AG08396 (cell line): Measurements from ENCODE around the gene SERINC4.
A peak's percentile ranks its signal among the peaks of the same experiment; 100 is the strongest.

Source experiments
- DNase-seq: peaks from one replicate; pipeline ENCODE4 v3.0.0; 2012; ENCODE audit warnings: low spot score, mixed read lengths

Gene SERINC4

DNA sequence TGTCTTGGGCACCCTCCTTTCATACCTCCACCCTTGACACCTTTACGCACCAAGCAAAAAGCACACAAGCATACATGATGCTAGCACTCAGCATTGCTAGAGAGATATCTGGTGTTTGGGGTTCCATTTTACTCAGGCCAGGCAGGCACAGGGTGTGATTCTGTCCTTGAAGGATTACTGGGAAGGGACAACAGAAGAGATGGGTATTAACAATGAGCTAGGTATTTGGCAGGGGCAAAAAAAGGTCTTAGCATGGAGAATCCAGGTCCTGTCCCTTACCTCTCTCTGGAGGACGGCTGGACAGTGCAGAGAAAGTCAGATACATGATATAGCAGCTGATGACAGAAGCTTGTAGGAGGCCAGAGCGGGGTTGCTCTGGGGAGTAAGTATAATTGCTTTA, 3.5 kb downstream of the SERINC4 start:
- no peak for DNase-seq

DNA sequence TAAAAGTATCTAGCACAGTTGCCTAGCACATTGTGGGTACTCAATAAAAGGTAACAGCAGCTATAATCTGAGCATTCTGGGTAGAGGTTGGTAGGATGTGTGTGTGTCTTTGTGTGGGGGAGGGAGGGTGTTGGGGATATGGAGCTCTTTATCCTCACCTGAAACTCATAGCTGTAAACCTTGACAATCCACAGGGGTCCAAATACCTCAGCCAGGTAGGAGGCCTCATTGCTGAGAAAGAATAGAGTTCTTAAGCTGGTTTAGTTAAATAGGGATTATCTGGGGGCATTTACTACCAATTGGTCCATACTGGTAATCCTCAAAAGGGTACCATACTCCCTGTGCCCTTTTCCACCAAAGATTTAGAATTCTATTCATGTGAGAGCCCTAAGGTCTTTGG, 4.0 kb downstream of the SERINC4 start:
- no peak for DNase-seq

DNA sequence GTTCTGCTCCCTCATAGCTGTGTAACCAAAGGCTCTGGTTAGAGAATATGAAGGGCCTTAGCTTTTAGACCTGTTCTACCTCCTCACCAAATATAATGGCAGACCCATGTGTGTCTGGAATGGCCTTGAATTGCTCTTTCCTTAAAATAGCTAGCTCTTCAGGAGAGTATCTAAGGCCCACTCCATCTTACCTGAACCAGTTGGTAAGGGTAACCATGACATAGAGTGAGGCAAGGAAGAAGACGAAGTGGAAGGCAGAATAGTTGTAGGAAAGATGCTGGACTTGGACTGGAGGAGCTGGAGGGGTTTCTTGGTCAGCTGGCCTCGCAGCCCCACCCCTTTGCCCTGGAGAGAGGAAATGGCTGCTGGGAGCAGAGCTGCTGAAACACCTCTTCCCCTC, 4.8 kb downstream of the SERINC4 start:
- no peak for DNase-seq

DNA sequence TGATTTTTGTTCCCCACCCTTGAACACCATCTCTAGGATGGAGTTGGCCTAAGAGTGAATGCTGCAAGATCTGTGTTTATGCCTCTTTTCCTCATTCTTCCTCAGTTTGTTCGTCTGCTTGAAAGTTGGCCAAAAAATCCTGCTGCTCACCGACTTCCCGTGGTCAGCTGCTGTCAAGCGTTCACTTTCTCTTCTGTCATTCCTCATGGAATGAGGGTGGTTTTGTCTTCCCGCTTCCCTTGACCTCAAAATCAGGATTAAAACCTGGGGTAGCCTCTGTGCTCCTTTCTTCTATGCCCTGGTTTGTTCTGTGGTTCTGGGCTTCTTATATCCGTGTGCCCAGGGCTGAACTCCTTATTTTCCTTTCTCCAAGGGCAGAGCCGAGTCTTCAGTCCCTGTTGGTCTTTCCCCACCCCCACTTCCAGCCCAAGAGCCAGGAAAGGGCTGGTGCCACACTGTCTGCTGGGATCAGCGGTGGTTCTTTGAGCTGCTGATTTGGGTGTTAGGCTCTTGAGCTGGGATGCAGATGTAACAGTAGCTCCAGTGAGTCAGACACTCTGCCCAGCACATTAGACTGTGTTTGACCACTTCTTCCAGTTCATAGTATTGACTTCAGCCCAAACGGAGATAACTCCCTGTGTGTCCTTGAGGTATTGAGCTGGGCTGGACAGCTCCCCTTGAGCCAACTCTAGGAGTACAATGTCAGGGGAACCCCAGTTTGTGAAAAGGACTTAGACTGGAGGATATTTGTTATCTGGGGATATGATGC, 5.6 kb downstream of the SERINC4 start:
- DNase-seq = peak; percentile 47

DNA sequence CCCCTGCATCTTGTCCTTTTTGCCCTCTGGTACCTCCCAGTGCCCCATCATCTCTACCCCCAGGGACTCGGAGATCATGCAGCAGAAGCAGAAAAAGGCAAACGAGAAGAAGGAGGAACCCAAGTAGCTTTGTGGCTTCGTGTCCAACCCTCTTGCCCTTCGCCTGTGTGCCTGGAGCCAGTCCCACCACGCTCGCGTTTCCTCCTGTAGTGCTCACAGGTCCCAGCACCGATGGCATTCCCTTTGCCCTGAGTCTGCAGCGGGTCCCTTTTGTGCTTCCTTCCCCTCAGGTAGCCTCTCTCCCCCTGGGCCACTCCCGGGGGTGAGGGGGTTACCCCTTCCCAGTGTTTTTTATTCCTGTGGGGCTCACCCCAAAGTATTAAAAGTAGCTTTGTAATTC, 6.4 kb downstream of the SERINC4 start:
- no peak for DNase-seq

DNA sequence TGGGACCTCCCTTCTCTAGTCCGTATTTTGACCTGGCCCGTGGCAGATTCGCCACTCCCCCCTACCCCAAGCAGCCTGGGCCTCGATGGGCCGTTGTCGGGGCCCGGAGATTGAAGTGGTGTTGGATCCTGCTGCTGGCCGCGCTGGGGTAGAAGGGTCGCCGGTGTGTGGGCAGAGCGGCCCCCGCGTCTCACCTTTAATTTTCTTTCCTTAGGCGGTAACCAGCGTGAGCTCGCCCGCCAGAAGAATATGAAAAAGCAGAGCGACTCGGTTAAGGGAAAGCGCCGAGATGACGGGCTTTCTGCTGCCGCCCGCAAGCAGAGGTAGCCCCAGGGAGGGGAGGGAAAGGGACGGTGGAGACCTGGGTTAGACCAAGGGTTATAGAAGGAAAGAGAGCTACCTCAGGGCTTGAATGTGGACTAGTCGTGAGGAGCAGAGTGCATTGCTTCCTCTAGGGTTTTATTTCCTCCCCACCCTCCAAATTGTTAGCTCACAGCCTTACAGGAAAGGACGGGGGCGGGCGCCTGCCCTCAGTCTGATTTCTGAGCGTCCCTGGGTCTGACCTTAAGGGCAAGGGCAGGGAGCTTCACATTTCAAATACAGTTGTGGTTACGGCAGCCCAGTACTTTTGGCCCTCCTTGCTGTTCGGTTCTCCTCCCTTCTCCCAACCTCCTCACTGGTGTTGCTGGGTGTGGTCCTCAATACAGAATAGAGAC, 7.1 kb downstream of the SERINC4 start:
- peak; percentile 44 for DNase-seq

DNA sequence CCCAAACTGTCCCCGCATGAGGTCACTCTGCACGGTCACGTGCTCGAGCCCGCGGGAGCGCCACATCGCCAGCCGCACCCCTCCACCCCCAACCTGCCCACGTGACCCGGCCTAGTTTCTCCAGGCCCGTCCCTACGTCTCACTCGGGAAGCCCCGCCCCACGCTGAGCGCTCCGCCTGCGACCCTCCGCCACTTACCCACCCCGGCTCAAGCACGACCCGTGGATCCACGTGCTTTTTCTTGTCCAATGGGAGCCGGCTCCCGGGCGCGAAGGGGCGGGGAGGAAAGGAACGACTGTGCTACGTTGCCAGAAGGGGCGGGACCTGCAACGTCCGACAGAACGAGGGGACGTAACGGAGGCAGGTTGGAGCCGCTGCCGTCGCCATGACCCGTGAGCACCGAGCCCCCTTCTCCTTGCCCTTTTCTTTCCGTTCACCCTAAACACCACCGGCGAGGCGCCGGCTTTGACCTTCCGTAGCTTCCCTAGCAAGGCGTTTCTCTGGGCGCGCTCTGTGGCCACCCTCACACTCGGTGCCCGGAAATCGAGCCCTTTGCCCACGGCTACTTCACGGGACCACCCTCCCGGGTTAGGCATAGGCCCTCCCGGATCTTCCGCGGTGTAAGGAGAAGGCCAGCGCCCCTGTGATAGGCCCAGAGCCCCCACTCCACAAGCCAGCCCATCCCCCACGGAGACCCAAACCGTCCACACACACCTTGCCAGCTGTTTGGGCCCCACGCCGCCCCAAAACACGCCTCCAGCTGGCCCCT, 7.8 kb downstream of the SERINC4 start, which contains the start of gene SERF2:
TSS of gene SERF2 (plus strand) at position 328 of the 768 bp plus-strand sequence. CDS start at position 385, 57 bp downstream.
- DNase-seq = peak; percentile 98

DNA sequence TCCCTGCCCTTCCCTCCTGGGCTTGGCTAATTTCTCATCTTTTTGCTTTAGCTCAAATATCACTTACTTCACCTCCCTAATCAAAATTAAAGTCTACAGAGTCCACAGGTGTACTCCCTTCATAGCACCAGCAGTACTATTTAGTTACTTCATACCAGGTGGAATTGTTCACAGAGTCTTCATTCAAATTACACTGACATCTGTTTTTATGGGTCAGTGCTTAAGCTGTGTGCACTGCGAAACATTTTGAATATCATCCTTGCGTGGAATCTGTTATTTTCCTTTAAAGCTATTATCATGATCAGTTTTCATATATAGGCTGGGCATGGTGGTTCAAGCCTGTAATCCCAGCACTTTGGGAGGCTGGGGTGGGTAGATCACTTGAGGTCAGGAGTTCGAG, 10.6 kb downstream of the SERINC4 start:
- no peak for DNase-seq

DNA sequence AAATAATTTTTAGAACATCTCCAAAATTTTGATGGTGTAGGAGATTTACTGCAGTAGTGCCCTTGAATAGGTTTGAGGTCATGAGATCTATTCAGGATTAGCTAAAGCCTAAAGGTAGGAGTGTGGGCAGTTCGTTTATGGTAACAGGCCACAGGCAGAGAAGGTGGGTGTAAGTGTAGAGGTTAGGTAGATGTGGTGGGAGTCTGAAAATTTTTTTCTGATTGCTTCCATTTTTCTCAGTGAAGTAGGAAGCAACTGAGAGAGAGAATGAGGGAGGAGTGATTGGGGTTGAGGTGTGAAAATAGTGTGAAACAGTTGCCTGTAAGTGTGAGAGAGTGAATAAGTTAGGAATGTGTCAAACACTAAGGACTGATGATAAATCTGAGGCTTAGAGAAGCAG, 21.0 kb downstream of the SERINC4 start:
- no peak for DNase-seq

DNA sequence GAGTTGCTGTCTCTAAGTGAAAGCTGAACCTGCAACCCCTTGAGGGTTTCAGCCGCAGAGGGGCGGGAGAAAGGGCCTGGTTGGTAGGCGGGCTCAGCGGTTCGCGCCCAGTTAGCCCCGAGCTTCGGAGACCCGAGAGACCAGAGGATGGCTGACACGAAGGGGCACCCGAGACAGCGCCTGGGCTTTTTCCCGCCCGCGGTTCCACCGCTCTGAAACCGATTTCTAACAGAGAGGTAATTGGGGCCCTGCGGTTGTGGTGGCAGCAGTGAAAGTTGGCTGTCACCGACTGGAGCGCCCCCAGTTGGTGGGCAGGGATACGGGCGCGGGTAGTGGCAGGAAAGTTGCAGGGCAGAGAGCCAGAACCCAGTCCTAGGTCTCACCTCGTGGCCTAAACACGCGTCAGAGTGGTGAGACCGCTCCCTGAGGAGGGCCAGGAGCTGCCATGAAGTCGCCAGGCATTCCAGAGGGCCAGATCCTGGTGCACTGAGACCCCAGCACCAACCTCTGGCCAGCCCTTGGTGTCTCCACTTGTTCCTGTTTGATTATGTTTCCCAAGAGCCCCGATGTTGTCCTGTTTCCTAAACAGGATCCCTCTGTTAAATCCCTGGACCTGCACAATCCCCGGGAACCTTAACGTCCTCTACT, 22.6 kb downstream of the SERINC4 start:
- DNase-seq = peak; percentile 74

DNA sequence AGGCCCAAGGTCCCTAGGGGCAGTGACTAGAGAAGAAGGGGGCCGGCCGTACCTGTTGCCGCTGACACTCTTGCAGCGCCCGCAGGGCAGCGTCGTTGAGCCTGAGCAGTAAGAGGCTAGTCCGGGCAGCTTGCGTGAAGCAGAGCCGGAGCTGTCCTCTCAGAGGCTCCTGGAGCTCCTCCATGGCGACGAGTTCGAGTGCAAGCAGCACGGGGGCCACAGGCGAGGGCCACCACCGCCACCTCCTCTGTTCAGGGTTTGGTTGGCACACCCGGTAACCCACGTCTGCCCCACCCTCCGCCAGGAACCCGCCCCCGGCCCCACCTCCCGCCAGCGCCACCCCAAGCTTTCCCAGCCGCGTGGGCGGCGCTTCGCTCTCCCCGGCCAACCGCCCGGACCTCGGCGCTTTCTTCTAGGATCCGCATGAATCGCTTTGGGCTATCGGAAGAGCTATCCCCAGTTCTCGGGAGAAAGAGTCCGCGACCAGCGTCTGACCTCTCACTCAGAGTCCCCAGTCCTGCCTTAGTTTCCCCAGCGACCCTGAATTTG, 23.2 kb downstream of the SERINC4 start, which contains the start of gene ELL3:
TSS of gene ELL3 (minus strand) at position 249 of the 549 bp plus-strand sequence. CDS start at position 184, 65 bp downstream.
- peak; percentile 77 for DNase-seq

DNA sequence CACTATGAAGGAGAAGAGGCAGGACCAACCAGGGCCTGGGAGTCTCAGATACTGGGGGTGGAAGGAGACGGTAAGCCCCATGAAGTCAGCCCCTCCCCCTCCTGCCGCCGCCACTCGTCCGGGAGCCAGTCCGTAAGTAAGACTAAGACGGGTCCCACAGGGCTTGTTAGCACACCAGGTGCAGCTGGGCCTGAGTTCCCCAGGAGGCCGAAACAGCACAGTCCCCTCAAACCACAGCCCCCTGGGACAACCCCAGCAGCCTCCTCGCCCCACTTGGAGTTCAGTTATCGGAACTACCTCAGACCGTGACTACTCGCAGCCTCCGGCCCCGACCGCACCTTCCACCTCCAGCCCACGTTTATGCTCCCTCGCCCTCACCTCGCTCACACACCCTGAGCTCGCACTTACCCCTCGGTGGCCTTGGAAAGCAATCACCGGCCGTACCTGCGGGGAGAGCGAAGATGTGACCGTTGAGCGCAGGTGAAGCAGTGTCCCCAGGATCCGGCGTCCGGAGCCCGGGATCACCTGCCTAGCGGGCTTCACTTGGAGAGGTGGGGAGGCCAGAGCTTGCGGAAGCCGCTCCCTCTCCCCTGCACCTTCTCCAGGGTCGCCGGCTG, 23.8 kb downstream of the SERINC4 start:
- no peak for DNase-seq

DNA sequence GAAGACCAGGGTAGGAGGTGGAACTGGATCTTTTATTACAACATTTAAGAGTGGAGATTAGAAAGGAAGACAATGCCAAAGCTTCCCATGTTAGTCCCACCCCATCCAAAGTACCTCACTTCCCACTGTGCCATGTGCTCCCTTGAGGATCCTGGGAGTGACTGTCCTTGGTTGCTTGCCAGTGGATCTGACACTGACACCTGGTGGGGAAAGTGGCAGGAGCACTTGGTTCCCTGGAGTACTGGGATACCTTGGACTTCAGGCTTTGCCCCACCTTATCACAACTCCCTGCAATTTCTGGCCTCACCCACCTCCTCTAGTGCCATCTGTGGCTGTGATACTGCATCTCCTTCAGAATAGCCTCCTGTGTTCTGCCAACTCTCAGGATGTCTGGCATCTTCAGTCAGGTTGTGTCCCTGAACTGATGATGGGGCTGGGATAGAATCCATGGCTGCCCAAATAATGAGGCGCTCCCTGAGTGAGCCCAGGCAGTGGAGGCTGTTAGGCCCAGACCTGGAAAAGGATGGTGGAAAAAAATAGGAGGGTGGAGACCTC, 24.5 kb downstream of the SERINC4 start:
- DNase-seq = no peak

DNA sequence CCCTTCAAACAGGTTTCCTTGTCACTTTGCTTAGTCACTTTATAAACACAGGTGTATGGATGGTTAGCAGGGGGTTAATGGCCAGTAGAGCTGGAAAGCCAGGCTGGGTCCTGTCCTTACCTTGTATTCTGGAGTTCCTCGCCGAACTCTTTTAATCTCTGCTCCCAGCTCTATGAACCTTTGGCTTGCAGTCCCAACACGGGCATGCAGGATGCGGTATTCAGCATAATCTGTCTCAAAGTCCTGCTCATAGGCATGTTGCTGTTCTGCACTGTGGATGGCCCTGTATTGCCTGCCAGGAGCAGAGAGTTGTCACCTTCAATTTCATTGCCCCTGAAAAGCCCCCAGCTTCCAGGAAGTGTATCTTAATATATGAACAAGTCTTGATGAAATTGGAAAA, 26.0 kb downstream of the SERINC4 start:
- DNase-seq = no peak

DNA sequence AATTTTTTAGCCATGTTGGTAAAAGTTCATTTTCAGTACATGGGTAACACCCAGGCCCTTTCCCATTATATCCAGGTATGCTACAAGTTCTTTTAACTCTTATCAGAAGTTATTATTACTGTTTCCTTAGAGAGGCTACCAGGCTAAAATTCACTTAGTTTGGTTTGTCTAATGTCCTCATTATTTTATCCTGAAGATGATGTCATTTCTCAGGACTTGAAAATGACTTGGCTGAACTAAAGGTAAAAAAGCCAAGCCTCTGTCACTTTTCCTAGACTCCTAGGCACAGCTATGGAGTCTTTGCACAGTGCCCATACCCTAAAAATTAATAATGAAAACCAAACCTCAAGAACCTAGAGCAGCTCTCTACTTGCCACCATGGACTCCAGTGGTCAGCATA, 27.4 kb downstream of the SERINC4 start:
- DNase-seq = no peak

DNA sequence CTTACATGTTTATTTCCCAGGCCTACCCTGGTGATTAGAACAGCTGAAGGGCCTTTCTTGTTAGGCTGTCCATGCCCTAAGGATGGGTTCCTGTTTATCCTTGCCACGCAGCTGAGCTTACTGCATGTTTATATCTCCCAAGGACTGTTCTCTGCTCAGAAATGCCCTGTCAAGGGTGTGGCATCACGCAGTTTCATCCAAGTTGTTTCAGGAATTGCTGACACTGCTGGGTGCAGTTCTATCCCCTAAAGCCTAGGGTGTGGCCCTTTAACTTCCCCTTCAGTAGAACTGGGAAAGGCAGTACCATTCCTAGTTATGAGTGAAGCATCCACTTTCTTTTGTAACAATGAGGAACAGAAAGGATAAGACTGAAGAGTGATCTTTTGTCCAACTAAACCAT, 28.2 kb downstream of the SERINC4 start:
- no peak for DNase-seq

DNA sequence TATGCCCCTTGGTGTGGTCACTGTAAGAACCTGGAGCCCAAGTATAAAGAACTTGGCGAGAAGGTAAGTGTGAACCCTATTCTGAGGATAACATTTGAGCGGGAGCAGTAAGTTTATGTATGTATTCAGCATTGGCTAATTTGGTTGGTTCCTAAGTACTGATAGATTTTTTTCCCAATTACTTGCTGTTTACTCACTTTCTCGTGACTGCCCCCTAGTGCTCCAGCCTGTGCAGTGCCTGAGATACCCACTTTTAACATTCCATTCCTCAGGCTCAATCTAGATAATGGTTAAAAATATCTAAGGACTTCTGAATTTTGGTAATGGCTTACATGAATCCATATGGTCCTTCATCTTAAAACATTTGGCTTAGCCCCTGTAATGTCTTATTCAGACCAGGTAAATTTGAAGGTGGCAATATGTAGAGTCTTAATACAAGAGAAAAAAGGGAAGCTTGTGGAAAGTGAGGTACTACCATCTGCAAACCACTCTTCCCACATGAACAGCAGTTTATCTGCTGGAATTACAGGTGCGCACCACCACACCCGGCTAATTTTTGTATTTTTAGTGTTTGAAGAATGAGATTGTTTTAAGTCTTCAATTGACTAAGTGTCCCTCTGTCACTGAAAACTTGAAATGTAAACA, 30.3 kb downstream of the SERINC4 start:
- DNase-seq = peak; percentile 67

DNA sequence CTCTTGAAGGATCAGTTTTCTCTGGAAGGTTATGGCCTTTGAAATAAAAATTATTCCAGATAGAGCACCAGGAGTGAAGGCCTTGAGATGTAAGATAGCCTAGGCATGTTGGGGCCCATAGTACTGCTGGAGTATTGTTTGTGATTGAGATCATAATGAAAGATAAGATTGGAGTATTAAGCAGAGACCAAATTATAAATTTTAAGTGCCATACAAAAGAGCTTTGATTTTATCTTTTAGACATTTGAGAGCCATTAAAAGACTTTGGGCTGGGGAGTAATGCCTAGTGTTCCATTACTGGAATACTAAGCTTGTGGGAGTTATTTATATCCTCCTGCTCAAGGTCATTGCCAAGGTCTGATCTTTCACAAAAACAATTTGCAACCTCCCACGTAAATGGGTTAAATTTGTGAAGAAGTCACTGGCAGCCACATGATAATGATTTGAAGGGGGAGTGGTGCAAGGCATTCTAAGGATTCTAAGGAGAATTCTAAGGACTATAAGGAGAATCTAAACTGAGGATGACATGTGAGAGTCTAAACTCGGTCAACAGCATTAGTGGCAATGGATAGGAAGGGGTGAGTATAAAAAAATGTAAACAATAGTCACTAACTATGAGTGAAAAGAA, 36.1 kb downstream of the SERINC4 start:
- no peak for DNase-seq

DNA sequence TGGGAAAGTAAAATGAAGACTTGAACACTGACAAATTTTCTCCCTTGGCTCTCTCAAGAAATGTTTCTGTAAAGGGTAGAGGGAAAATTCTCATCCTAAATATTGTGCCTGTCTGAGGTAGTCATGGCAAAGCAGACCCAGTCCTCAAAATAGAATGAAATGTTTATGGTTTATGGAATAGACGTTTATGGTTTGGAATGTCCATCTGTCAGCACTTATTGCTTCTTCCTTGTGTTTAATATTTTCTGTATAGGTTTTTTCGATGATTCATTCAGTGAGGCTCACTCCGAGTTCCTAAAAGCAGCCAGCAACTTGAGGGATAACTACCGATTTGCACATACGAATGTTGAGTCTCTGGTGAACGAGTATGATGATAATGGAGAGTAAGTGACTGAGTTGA, 37.2 kb downstream of the SERINC4 start:
- peak; percentile 33 for DNase-seq

DNA sequence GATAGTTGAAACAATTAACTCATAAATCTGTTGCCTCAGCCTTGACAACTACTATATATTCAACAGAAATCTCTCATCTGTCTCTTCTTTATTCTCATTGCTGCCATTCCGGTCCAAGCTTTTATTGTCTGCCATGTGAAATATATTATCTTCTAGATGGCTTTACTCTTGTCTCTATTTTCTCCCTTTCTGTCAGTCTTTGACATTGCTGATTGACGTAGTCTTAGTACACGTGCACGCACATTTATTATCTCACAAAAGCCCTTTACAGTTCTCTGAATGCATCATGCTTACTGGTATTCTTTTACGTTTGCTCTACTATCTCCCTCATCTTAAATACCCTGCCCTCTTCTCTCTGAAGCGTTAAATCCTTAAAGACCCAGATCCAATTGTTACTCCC, 48.1 kb downstream of the SERINC4 start:
- DNase-seq = no peak
